ENCODE results near the gene CFAP157. TPM values are rescaled to one million over a fixed set of nuclear protein-coding genes. Genes with fewer than 3 reads are reported as not detected.
A peak's percentile ranks its signal among the peaks of the same experiment; 100 is the strongest.

The CFAP157 gene
- total RNA-seq, 1 donor from 2014 or later = 8.0 TPM

- DNase-seq (ENCODE audit: extremely low spot score, unreplicated experiment) = no peak
- H3K27me3 Mint-ChIP-seq = peaks cover 3% of the 10 kb centered on the region
- no peak for TF ChIP-seq CTCF (conservative IDR thresholded peaks at IDR 0.05)
- no peaks in the 10 kb centered on the region for H3K36me3 Mint-ChIP-seq
- no peak overlapping the region for H3K27ac Mint-ChIP-seq
- H3K4me3 Mint-ChIP-seq = no peak overlapping the region
- peaks cover 13% of the 10 kb centered on the region for H3K4me1 Mint-ChIP-seq (ENCODE audit: unreplicated experiment)
- H3K9me3 Mint-ChIP-seq = no peaks in the 10 kb centered on the region
These were observed 5.6 kb downstream of the CFAP157 start for GRCh38 chr9:127712371-127712770.

- no peak overlapping the region for H3K4me3 Mint-ChIP-seq
- H3K27ac Mint-ChIP-seq = no peak overlapping the region
- TF ChIP-seq CTCF (conservative IDR thresholded peaks at IDR 0.05) = no peak
- H3K36me3 Mint-ChIP-seq = no peaks in the 10 kb centered on the region
- peaks cover 13% of the 10 kb centered on the region for H3K4me1 Mint-ChIP-seq (ENCODE audit: unreplicated experiment)
- peaks cover 3% of the 10 kb centered on the region for H3K27me3 Mint-ChIP-seq
- no peaks in the 10 kb centered on the region for H3K9me3 Mint-ChIP-seq
- DNase-seq (ENCODE audit: extremely low spot score, unreplicated experiment) = no peak
These were observed 6.1 kb downstream of the CFAP157 start for GRCh38 chr9:127712867-127713266.

- no peak overlapping the region for H3K27ac Mint-ChIP-seq
- no peaks in the 10 kb centered on the region for H3K9me3 Mint-ChIP-seq
- H3K4me1 Mint-ChIP-seq (ENCODE audit: unreplicated experiment) = peaks cover 13% of the 10 kb centered on the region
- peaks cover 3% of the 10 kb centered on the region for H3K27me3 Mint-ChIP-seq
- no peaks in the 10 kb centered on the region for H3K36me3 Mint-ChIP-seq
- DNase-seq (ENCODE audit: extremely low spot score, unreplicated experiment) = no peak
- TF ChIP-seq CTCF (conservative IDR thresholded peaks at IDR 0.05) = no peak
- H3K4me3 Mint-ChIP-seq = peak overlapping the region; percentile 83
These were observed 7.4 kb downstream of the CFAP157 start for GRCh38 chr9:127714020-127714750.

GRCh38 chr9:127714951-127715469 lies 8.2 kb downstream of the CFAP157 start:
- no peak for DNase-seq (ENCODE audit: extremely low spot score, unreplicated experiment)
- peak overlapping the region; percentile 95 for H3K27ac Mint-ChIP-seq
- H3K4me3 Mint-ChIP-seq = peak overlapping the region; percentile 99
- H3K36me3 Mint-ChIP-seq = no peaks in the 10 kb centered on the region
- peaks cover 6% of the 10 kb centered on the region for H3K27me3 Mint-ChIP-seq
- TF ChIP-seq CTCF (conservative IDR thresholded peaks at IDR 0.05) = no peak
- H3K9me3 Mint-ChIP-seq = no peaks in the 10 kb centered on the region
- H3K4me1 Mint-ChIP-seq (ENCODE audit: unreplicated experiment) = peaks cover 13% of the 10 kb centered on the region

GRCh38 chr9:127715470-127716337 lies 8.9 kb downstream of the CFAP157 start, which contains the start of the genes PTRH1 and TTC16:
Gene PTRH1, minus strand, starts transcription at chr9:127715663. Its CDS starts 24 bp downstream, at chr9:127715639.
Gene TTC16, plus strand, starts transcription at chr9:127716079. Its CDS starts 67 bp downstream, at chr9:127716146.
- Mint-ChIP-seq H3K27ac (peak within 1 kb of the TSS; percentile 95), H3K9me3 (no peaks in the 10 kb centered on the region), H3K4me1 (ENCODE audit: unreplicated experiment) (peaks cover 10% of the 10 kb centered on the region), H3K4me3 (peak within 1 kb of the TSS; percentile 99), H3K27me3 (peaks cover 6% of the 10 kb centered on the region), H3K36me3 (no peaks in the 10 kb centered on the region)
- DNase-seq (ENCODE audit: extremely low spot score, unreplicated experiment) = peak; percentile 96
- TF ChIP-seq CTCF (conservative IDR thresholded peaks at IDR 0.05) = no peak

Measured in type B pancreatic cell (in vitro differentiated cells).